Measurements from ENCODE around the gene TNFRSF11A. TPM values are rescaled to one million over a fixed set of nuclear protein-coding genes. Genes with fewer than 3 reads are reported as not detected.

TNFRSF11A gene
- total RNA-seq, 1 donor from 2014 or later, result 89.9 TPM

DNA sequence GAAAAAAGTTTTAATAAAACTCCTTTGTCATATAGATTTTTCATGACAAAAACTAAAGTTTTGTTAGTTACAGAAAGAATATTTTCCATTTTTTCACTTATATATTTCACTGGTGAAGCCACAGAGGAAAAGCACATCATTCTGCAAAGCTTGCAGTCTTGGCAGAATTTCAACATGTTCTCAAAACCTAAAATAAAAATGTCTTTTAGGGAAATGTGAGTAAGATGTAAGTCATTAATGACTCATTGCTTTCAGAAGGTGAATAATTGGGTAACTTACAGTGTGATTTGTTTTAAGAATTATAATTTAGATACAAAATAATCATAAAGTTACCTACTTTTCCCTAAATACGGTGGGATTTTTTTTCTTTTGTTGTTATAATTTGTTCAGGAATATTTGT lies 43.4 kb upstream of the TNFRSF11A start:
- H3K27ac Mint-ChIP-seq (ENCODE audit: unreplicated experiment), result no peak overlapping the region

GRCh38 chr18:62282188-62282629 lies 42.9 kb upstream of the TNFRSF11A start:
- Mint-ChIP-seq H3K4me3 (ENCODE audit: unreplicated experiment) (no peak overlapping the region), H3K9me3 (ENCODE audit: unreplicated experiment) (no peaks in the 10 kb centered on the region), H3K27ac (ENCODE audit: unreplicated experiment) (no peak overlapping the region), H3K4me1 (ENCODE audit: unreplicated experiment) (peaks cover 11% of the 10 kb centered on the region), H3K36me3 (ENCODE audit: low read depth, unreplicated experiment) (peaks cover 13% of the 10 kb centered on the region), H3K27me3 (ENCODE audit: unreplicated experiment) (peaks cover 3% of the 10 kb centered on the region)
- no peak for DNase-seq (ENCODE audit: low spot score)
- no peak for TF ChIP-seq CTCF (IDR thresholded peaks at IDR 0.05; ENCODE audit: unreplicated experiment)

More for the DNA sequence above, 43.4 kb upstream of the TNFRSF11A start:
- no peaks in the 10 kb centered on the region for H3K9me3 Mint-ChIP-seq (ENCODE audit: unreplicated experiment)
- peaks cover 11% of the 10 kb centered on the region for H3K4me1 Mint-ChIP-seq (ENCODE audit: unreplicated experiment)
- no peak for TF ChIP-seq CTCF (IDR thresholded peaks at IDR 0.05; ENCODE audit: unreplicated experiment)
- H3K36me3 Mint-ChIP-seq (ENCODE audit: low read depth, unreplicated experiment), result peaks cover 13% of the 10 kb centered on the region
- no peak for DNase-seq (ENCODE audit: low spot score)
- H3K27me3 Mint-ChIP-seq (ENCODE audit: unreplicated experiment), result peaks cover 3% of the 10 kb centered on the region
- no peak overlapping the region for H3K4me3 Mint-ChIP-seq (ENCODE audit: unreplicated experiment)

- Mint-ChIP-seq H3K4me3 (ENCODE audit: unreplicated experiment) (no peak overlapping the region), H3K9me3 (ENCODE audit: unreplicated experiment) (no peaks in the 10 kb centered on the region), H3K4me1 (ENCODE audit: unreplicated experiment) (peaks cover 7% of the 10 kb centered on the region), H3K27ac (ENCODE audit: unreplicated experiment) (no peak overlapping the region), H3K27me3 (ENCODE audit: unreplicated experiment) (peaks cover 3% of the 10 kb centered on the region), H3K36me3 (ENCODE audit: low read depth, unreplicated experiment) (peaks cover 11% of the 10 kb centered on the region)
- TF ChIP-seq CTCF (IDR thresholded peaks at IDR 0.05; ENCODE audit: unreplicated experiment), result no peak
- no peak for DNase-seq (ENCODE audit: low spot score)
Measured at GRCh38 chr18:62284637-62285036, 40.5 kb upstream of the TNFRSF11A start.

- Mint-ChIP-seq H3K27me3 (ENCODE audit: unreplicated experiment) (peaks cover 3% of the 10 kb centered on the region), H3K4me3 (ENCODE audit: unreplicated experiment) (no peak overlapping the region), H3K27ac (ENCODE audit: unreplicated experiment) (no peak overlapping the region), H3K9me3 (ENCODE audit: unreplicated experiment) (no peaks in the 10 kb centered on the region), H3K36me3 (ENCODE audit: low read depth, unreplicated experiment) (peaks cover 10% of the 10 kb centered on the region), H3K4me1 (ENCODE audit: unreplicated experiment) (peaks cover 6% of the 10 kb centered on the region)
- no peak for DNase-seq (ENCODE audit: low spot score)
- no peak for TF ChIP-seq CTCF (IDR thresholded peaks at IDR 0.05; ENCODE audit: unreplicated experiment)
Measured at GRCh38 chr18:62285281-62285680, 39.8 kb upstream of the TNFRSF11A start.

GRCh38 chr18:62287781-62288664 lies 37.1 kb upstream of the TNFRSF11A start:
- Mint-ChIP-seq H3K9me3 (ENCODE audit: unreplicated experiment) (no peaks in the 10 kb centered on the region), H3K36me3 (ENCODE audit: low read depth, unreplicated experiment) (peaks cover 5% of the 10 kb centered on the region), H3K4me1 (ENCODE audit: unreplicated experiment) (no peaks in the 10 kb centered on the region), H3K27ac (ENCODE audit: unreplicated experiment) (no peak overlapping the region), H3K27me3 (ENCODE audit: unreplicated experiment) (peaks cover 3% of the 10 kb centered on the region), H3K4me3 (ENCODE audit: unreplicated experiment) (no peak overlapping the region)
- no peak for TF ChIP-seq CTCF (IDR thresholded peaks at IDR 0.05; ENCODE audit: unreplicated experiment)
- no peak for DNase-seq (ENCODE audit: low spot score)

Measured in endothelial cell (in vitro differentiated cells).